Lower lobe of right lung (tissue), 2 donors: Measurements from ENCODE around the gene EXOC7. TPM values are rescaled to one million over a fixed set of nuclear protein-coding genes. Genes with fewer than 3 reads are reported as not detected.

Source experiments
- ATAC-seq, 2 donors: fragments of 200-7000 bp; cut with Tn5 transposase; one replicate each; pipeline ENCODE4 v1.9.1; 2020 to 2022; ENCODE audit warnings: mild to moderate bottlenecking in 2 of 2, moderate library complexity in 2 of 2
- DNase-seq: peaks from one replicate; pipeline ENCODE4 v3.0.0-alpha.2; 2020
- H3K27ac ChIP-seq: fragments of 200-600 bp; one replicate; pipeline ENCODE4 v1.8.0; 2022
- H3K27me3 ChIP-seq: fragments of 200-600 bp; one replicate; pipeline ENCODE4 v1.8.0; 2022; ENCODE audit warnings: low read depth
- H3K36me3 ChIP-seq: fragments of 200-600 bp; one replicate; pipeline ENCODE4 v1.8.0; 2022; ENCODE audit warnings: mild to moderate bottlenecking
- H3K4me1 ChIP-seq: fragments of 200-600 bp; one replicate; pipeline ENCODE4 v1.8.0; 2022
- H3K4me3 ChIP-seq: fragments of 200-600 bp; one replicate; pipeline ENCODE4 v1.8.0; 2022; ENCODE audit warnings: mild to moderate bottlenecking
- H3K9me3 ChIP-seq: fragments of 200-600 bp; one replicate; pipeline ENCODE4 v1.8.0; 2022
- CTCF ChIP-seq: fragments of 200-600 bp; IDR thresholded peaks from one replicate; pipeline ENCODE4 v1.8.0; 2022; ENCODE audit warnings: antibody characterized with exemption, mild to moderate bottlenecking
- intact Hi-C: fragments of 100-400 bp; cut with DNase I; formaldehyde crosslinking; loops from one replicate; pipeline ENCODE4 v1.11.0; 2022
- total RNA-seq: library from RNA; stranded (reverse); fragmentation: NEBNext Ultra II Directional; extraction: Animal tissue kit (Norgen Biotek cat#: 25700); gene quantifications from one replicate; pipeline ENCODE4 v1.2.1, GENCODE V29; 2021
- donor health status: DM: no; HTN: yes; CAD: no; lungs with severe emphysema.

The EXOC7 gene
- total RNA-seq, 1 donor from 2014 or later = 118 TPM

DNA sequence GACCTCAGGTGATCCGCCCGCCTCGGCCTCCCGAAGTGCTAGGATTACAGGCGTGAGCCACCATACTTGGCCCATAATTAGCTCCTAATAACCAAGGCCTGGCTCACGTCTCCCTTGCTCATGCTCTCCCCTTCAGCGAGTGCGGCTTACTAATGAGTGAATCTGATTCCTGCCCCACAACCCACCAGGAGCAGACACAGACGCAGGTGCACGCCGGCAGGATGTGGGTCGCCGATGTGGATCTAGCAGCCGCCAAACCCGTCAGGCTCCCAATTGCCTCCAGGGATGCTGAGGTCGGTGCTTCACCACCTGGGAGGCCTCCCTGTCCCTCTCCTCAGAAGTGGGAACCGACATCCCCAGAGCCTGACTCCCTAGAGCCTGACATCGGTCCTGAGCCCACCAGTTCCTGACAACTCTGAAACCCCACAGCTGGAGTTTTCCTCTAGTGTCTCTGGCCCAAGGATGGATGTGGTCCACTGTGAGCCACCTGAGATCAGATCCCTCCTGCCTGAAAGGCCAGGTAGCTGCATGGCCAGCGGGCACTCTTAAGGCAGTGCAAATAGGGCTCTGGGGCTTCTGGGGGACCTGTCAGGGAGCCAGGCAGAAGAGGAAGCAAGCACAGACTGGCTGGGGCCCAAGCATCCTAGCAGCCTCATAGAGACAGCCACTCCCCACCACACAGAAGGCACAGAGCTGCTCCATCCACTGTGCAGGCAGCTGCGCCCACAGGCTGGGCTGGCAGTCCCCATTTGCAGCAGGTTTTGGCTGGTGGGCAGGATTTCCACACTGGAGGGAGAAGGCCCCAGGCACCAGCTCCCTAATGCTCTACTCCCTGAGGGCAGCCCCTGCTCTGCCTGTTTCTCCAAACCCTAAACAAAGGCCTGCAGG lies 10.8 kb downstream of the EXOC7 start:
- intact Hi-C loops = no loop called here
- TF ChIP-seq CTCF = no peak
- Histone ChIP-seq H3K27ac (no peak overlapping the region), H3K27me3 (no peaks in the 10 kb centered on the region), H3K9me3 (no peaks in the 10 kb centered on the region), H3K4me3 (no peak overlapping the region), H3K36me3 (peaks cover 100% of the 10 kb centered on the region), H3K4me1 (no peaks in the 10 kb centered on the region)
- DNase-seq = peak; percentile 17
- ATAC-seq = no peak

DNA sequence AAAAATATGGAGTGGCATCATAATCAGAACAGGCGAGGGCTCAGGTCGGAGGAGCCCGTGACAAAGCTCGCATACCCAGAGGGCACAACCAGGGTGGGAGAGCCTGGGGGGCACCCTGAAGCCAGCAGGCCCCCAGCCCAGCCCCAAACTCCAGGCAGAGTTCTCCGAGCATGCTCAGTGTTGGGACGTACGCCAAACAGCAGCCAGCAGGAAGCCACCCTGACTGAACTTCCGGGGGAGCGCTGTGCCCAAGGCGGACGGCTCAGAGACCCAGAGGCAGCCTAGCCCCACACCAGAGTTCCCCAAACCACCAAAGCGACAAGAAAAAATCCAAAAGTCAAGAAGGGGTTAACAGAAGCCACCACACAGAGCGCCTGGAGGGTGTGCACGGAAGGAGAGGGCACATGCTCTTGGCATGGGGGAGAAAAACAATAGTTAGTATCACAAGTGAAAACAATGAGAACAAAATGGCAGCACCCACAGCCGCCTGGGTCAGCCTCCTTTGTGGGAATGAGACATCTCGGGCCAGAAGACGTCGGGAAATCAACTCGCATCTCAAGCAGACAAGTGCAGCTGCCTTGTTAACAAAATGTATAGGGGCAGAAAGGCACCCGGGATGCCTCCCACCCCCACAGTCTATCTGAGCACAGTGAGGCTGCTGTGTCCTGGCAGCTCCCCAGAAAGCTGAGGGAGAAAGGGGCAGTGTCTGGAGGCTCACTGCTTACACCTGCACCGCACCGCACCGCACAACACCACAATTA lies 11.9 kb downstream of the EXOC7 start:
- TF ChIP-seq CTCF = no peak
- Histone ChIP-seq H3K36me3 (peaks cover 100% of the 10 kb centered on the region), H3K27me3 (no peaks in the 10 kb centered on the region), H3K4me3 (no peak overlapping the region), H3K4me1 (no peaks in the 10 kb centered on the region), H3K27ac (no peak overlapping the region), H3K9me3 (no peaks in the 10 kb centered on the region)
- no peak for ATAC-seq
- intact Hi-C loops = no loop called here
- peak; percentile 25 for DNase-seq

DNA sequence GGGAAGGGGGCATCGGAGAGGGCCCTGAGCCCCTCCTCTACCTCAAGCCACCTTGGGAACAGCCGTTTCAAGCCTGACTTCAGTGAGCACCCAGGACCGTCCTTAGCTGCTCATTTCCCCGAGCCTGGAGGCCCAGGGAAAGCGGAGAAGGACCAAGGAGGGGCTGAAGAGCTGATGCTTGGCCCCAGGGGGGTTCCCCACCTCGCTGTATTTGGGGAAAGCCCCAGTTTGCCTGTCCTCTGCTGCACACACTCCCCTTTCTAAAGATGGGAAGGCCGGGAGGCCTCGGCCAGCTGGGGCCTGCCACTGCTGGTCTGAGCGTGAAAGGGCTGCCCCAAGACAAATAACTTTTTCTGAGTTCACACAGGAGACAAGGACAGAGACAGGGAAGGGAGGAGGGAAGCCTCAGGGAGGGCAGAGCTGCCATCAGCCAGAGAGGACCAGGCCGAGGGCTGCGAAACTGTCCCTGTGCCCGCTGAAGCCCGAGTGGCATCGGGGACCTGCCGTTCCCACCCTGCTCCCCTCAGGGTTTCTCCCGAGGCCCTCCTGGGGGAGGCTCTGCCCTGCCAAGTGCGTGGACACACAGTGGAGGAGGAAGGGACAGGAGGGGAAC lies 13.0 kb downstream of the EXOC7 start:
- intact Hi-C loops = no loop called here
- peaks cover 100% of the 10 kb centered on the region for H3K36me3 ChIP-seq
- TF ChIP-seq CTCF = no peak
- no peaks in the 10 kb centered on the region for H3K9me3 ChIP-seq
- no peaks in the 10 kb centered on the region for H3K27me3 ChIP-seq
- no peak overlapping the region for H3K4me3 ChIP-seq
- ATAC-seq (no peak), DNase-seq (peak; percentile 19)
- no peaks in the 10 kb centered on the region for H3K4me1 ChIP-seq
- no peak overlapping the region for H3K27ac ChIP-seq

DNA sequence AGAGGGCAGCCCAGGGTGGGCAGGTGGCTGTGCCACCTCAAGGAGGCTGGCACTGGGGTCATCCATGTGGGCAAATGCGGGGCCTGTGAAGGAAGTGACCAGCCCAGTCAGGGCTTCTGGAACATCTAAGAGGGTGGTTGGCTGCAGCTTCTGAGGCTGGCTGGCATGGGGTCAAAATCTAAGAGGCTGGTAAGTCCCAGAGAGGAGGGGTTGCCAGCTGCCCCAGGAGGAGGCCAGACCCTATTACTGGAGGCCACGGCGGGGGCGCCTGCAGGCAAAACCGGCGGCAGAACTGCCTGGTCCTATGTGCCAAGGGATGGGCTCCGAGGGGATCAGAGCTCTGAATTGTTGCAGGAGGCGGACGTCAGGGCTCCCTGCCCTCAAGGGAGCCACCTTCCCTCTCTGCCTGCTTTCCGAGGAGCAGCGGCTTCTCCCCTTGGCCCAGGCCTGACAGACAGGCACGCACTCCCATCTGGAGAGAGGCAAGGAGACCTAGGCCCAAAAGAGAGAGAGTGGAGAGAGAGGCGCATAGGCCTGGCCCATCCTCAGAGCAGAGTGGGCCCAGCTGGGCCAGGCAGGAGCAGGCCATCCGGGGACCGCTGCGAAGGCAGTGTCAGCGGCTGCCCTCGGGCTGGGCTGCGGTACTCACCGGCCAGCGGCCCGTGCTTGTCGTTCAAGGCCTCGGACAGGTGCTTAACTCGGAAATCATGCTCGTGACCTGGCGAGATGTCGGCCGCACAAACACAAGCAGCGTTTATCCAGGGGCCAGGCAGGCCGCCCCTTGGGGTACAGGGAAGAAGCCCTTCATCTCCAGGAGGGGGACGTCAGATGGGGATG lies 13.7 kb downstream of the EXOC7 start:
- Histone ChIP-seq H3K36me3 (peaks cover 100% of the 10 kb centered on the region), H3K27me3 (no peaks in the 10 kb centered on the region), H3K4me3 (no peak overlapping the region), H3K9me3 (no peaks in the 10 kb centered on the region), H3K27ac (no peak overlapping the region), H3K4me1 (no peaks in the 10 kb centered on the region)
- intact Hi-C loops = no loop called here
- DNase-seq = peak; percentile 33
- ATAC-seq = no peak
- TF ChIP-seq CTCF = no peak
